DMS 273 (cell line): ENCODE measurements around the gene CDK11B.
"Not testable (repeated sequence)": the region's sequence is repeated elsewhere in the genome, so short reads cannot be mapped to it uniquely, and the experiment has no call there.

ENCODE experiments used
- DNase-seq: peaks from one replicate; lab custom pipeline; 2025; ENCODE audit not compliant: unreplicated experiment; lab: John Stamatoyannopoulos, UW

Gene CDK11B

GRCh38 chr1:1600861-1601563 lies 57.8 kb downstream of the CDK11B start:
- no peak for DNase-seq

DNA sequence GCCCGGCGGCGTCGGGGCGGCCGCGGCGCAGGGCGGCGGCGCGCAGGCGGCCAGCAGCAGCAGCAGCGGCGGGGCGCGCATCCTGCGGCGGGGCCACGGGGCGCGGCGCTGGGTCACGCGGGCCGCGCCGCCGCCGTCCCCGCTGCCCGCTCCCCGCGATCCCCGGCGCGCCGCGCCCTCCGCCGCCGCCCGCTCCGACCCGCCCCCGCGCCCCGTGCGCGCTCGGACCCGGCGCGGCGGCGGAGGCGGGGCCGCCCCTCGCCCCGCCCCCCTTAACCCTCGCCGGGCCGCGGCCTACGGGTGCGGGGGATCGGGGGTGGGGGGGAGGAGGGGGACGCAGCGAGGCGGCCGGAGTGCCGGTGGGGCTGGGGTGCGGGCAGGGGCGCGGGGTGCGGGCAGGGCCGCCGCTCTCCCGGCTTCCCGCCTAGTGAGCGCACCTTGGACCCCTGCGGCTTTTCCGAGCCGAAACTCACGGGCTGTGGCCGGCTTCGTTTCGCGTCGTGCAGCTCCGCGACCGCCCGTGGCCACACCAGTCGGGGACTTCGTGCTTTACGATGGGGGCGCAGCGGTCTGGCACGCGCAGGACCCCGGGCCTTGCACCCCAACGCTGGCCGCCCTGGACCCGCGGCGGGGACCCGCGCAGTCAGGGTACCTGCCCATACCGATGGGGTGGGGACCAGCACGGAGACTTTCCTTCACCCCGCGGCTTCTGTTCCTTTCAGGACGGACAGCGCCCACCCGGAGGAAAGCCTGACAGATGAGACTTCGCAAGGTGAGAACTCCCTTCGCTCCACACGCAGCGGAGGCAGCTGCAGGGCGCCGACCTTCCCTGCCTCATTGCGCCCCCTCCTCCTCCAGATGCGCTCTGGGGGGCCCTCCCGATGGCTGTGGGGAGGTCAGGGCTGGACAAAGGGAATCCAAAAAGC lies 58.6 kb downstream of the CDK11B start, which contains the start of gene FNDC10:
Gene FNDC10 (minus strand): TSS at position 201 of the 926 bp plus-strand sequence. CDS start 120 bp downstream, at position 81.
- DNase-seq, result peak; percentile 68

- DNase-seq, result peak; percentile 76
Measured at GRCh38 chr1:1599030-1599934, 59.5 kb downstream of the CDK11B start.

DNA sequence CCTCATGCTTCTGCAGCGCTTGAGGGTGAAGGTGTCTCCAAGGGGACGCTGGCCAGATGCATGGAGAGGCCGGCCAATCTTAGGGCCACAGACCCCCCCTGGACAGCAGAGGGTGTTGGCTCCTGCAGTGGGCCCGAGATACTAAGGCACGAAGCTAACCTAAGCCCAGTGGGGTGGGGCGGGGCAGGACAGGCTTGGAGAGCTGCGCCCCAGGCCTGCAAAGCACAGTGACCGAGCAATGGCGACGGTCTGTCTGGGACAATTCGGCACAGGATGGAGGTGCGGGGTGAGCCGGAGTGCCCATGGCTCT lies 60.1 kb downstream of the CDK11B start:
- no peak for DNase-seq

- DNase-seq, result no peak
Measured at GRCh38 chr1:1598051-1598719, 60.6 kb downstream of the CDK11B start.

DNA sequence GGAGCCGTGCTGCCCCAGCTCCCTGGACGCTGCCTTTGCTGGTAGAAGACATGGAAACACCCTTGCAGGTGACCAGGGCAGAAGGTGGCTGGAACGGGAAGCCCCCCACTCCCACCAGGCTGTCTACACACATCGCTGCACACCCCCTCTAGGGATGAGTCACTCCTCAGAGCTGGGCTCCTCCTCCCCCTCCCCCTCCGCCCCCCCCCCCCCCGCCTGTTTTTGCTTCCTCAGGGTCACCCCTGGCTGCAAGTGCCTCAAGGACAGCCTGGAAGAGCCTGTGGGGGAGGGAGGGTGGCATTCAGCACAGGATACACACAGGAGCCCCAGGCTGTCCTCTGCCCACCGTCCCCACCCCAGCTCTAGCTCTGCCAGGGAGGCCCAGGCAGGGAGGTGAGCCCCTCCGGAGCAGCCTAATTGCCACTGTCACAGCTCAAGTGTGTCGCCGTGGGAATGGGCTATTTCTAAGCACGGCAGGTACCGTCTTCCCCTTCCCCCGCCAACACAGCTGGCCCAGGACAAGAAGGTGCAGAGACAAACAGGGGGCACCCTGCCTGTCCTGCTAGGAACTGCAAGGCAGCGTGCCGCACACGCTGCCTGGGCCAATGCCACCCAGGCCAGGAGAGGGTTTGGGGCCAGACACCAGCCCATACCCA lies 61.4 kb downstream of the CDK11B start:
- DNase-seq, result peak; percentile 83

DNA sequence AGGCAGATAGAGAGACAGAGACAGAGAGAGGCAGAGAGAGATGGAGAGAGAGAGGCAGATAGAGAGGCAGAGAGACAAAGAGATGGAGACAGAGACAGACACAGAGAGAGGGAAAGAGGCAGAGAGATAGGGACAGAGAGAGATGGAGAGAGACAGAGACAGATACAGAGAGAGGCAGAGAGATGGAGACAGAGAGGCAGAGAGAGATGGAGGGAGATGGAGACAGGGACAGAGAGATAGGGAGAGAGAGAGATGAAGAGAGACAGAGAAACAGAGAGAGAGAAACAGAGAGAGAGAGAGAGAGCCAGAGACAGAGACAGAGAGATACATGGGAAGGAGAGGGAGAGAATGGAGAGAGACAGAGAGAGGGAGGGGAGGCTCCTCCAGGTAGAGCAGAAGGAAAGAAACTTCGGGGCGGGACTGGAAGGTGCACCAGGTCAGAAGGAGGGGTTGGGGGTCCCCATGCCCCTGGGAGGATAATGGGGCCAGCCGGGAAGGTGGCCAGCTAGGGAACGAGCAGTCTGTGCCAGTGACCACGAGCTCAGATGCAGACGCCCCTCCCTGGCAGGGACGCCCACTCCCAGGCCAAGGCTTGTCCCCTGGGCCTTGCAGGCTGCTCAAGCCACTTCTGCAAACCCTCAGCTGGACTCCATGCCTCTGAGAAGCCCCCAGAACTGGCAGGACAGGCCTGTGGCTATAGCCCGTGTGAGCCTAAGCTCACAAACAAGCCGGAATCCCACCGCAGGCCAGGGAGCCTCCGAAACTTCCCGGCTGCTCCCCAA lies 62.1 kb downstream of the CDK11B start:
- no peak for DNase-seq

DNA sequence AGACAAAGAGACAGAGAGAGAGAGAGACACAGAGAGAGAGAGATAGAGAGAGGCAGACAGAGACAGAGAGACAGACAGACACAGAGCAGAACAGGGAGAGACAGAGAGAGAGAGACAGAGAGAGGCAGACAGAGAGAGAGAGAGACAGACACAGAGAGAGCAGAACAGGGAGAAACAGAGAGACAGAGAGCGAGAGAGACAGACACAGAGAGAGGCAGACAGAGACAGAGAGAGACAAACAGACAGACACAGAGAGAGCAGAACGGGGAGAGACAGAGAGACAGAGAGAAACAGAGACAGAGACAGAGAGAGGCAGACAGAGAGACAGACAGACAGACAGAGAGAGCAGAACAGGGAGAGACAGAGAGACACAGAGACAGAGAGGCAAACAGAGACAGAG lies 63.5 kb downstream of the CDK11B start:
- DNase-seq, result not testable (repeated sequence)

GRCh38 chr1:1594602-1595260 lies 64.1 kb downstream of the CDK11B start:
- DNase-seq, result peak; percentile 78

- no peak for DNase-seq
Measured at GRCh38 chr1:1593834-1594601, 64.8 kb downstream of the CDK11B start.

DNA sequence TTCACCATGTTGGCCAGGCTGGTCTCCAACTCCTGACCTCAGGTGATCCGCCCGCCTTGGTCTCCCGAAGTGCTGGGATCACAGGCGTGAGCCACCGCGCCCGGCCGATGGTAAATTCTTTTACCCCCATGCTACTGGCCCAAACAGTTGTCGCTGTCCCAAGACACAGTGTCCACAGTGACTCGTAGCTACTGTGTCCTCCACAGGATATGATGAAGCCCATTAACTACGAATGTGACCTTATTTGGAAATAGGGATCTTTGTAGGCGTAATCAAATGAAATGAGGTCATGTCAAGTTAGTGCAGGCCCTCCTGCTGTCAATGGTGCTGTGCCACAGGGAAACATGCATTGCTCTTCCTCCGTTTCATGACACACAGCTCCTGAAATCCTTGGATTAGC lies 67.4 kb downstream of the CDK11B start:
- DNase-seq, result peak; percentile 38
